CD14-positive monocyte (primary cell): ENCODE results near the gene GIGYF2. TPM values are rescaled to one million over a fixed set of nuclear protein-coding genes. Genes with fewer than 3 reads are reported as not detected.
"Not testable (repeated sequence)": the region's sequence is repeated elsewhere in the genome, so short reads cannot be mapped to it uniquely, and the experiment has no call there.

Experiments
- DNase-seq, 3 donors: peaks; one replicate each; pipeline ENCODE4 v3.0.0-alpha.2; 2011 to 2022
- H2AFZ ChIP-seq: 2 replicates; pipeline ENCODE4 v1.6.0; 2012; ENCODE audit warnings: mild to moderate bottlenecking, low read depth, low read length, inconsistent platforms; ENCODE audit not compliant: insufficient read depth, poor library complexity, severe bottlenecking
- H3K27ac ChIP-seq, 2 donors: 1 replicate in 1 of 2; 2 replicates in 1 of 2; pipeline ENCODE4 v1.5.1; 2012 to 2013; ENCODE audit warnings: low read length in 2 of 2, control low read depth in 1 of 2, inconsistent platforms in 1 of 2, low read depth in 1 of 2, mild to moderate bottlenecking in 1 of 2
- H3K27me3 ChIP-seq, 2 donors: one replicate each; pipeline versions ENCODE4 v1.6.0 to v1.6.1; 2011 to 2013; ENCODE audit warnings: low read length in 2 of 2; ENCODE audit not compliant: control insufficient read depth in 2 of 2, insufficient read depth in 2 of 2
- H3K36me3 ChIP-seq, 2 donors: replicated peaks in 1 of 2; 1 replicate in 1 of 2; 2 replicates in 1 of 2; pipeline versions ENCODE4 v1.5.1 to v1.6.1; 2012 to 2013; ENCODE audit warnings: low read length in 2 of 2, control low read depth in 1 of 2, inconsistent platforms in 1 of 2, mild to moderate bottlenecking in 1 of 2; ENCODE audit not compliant: insufficient read depth in 2 of 2, control insufficient read depth in 1 of 2
- H3K4me1 ChIP-seq, 2 donors: 1 replicate in 1 of 2; 2 replicates in 1 of 2; pipeline versions ENCODE4 v1.5.1 to v1.6.1; 2012 to 2013; ENCODE audit warnings: low read length in 2 of 2, control low read depth in 1 of 2, inconsistent platforms in 1 of 2, mild to moderate bottlenecking in 1 of 2, moderate library complexity in 1 of 2; ENCODE audit not compliant: insufficient read depth in 2 of 2, control insufficient read depth in 1 of 2
- H3K4me2 ChIP-seq: replicated peaks from 2 replicates; pipeline ENCODE3; 2012; ENCODE audit warnings: low read length, moderate library complexity, mild to moderate bottlenecking; ENCODE audit not compliant: poor library complexity, severe bottlenecking; ENCODE audit errors: extremely low read depth
- H3K4me3 ChIP-seq, 3 experiments: fragments of 200-600 bp in 1 of 3; sonication (generic) in 1 of 3; replicated peaks in 1 of 3; 1 replicate in 2 of 3; 2 replicates in 1 of 3; pipeline ENCODE4 v1.5.1; 2011 to 2013; ENCODE audit warnings: low read length in 3 of 3, mild to moderate bottlenecking in 3 of 3, control low read depth in 2 of 3, low read depth in 2 of 3, inconsistent platforms in 1 of 3, moderate library complexity in 1 of 3
- H3K79me2 ChIP-seq: 2 replicates; pipeline ENCODE4 v1.6.0; 2012; ENCODE audit warnings: mild to moderate bottlenecking, control low read depth, inconsistent platforms, low read length, moderate library complexity; ENCODE audit not compliant: insufficient read depth
- H3K9ac ChIP-seq: 2 replicates; pipeline ENCODE4 v1.6.0; 2017; ENCODE audit warnings: low read length, mild to moderate bottlenecking; ENCODE audit not compliant: insufficient read depth, poor library complexity, severe bottlenecking
- H3K9me3 ChIP-seq, 2 donors: replicated peaks in 1 of 2; 1 replicate in 1 of 2; 2 replicates in 1 of 2; pipeline versions ENCODE4 v1.5.1 to v1.6.1; 2012 to 2013; ENCODE audit warnings: low read length in 2 of 2, control low read depth in 1 of 2; ENCODE audit not compliant: control insufficient read depth in 1 of 2, insufficient read depth in 1 of 2
- H4K20me1 ChIP-seq: 2 replicates; pipeline ENCODE4 v1.6.0; 2012; ENCODE audit warnings: mild to moderate bottlenecking, low read length, control low read depth, moderate library complexity; ENCODE audit not compliant: insufficient read depth
- H3K27ac Mint-ChIP-seq, 7 donors: one replicate each; pipeline ENCODE4 v1.8.0; 2020; ENCODE audit warnings: mild to moderate bottlenecking in 7 of 7, mixed read lengths in 7 of 7, moderate library complexity in 6 of 7, inconsistent platforms in 2 of 7
- H3K27me3 Mint-ChIP-seq, 3 donors: one replicate each; pipeline ENCODE4 v1.8.0; 2021 to 2022; ENCODE audit warnings: low read depth in 3 of 3, mild to moderate bottlenecking in 3 of 3, mixed read lengths in 3 of 3, moderate library complexity in 3 of 3, inconsistent platforms in 1 of 3
- H3K36me3 Mint-ChIP-seq, 2 donors: one replicate each; pipeline ENCODE4 v1.8.0; 2020; ENCODE audit warnings: mixed read lengths in 2 of 2, inconsistent platforms in 1 of 2, mild to moderate bottlenecking in 1 of 2
- H3K4me1 Mint-ChIP-seq: one replicate; pipeline ENCODE4 v1.8.0; 2020; ENCODE audit warnings: mild to moderate bottlenecking, mixed read lengths
- H3K4me3 Mint-ChIP-seq, 2 donors: one replicate each; pipeline ENCODE4 v1.8.0; 2020; ENCODE audit warnings: mild to moderate bottlenecking in 2 of 2, mixed read lengths in 2 of 2, moderate library complexity in 1 of 2
- H3K9me3 Mint-ChIP-seq, 7 donors: one replicate each; pipeline ENCODE4 v1.8.0; 2020 to 2022; ENCODE audit warnings: mixed read lengths in 7 of 7, mild to moderate bottlenecking in 6 of 7, moderate library complexity in 6 of 7, inconsistent platforms in 2 of 7
- WGBS: methylation state at CpG from one replicate; pipeline ENCODE4 v1.1.5; 2013; ENCODE audit warnings: missing lambda C conversion rate; ENCODE audit not compliant: insufficient coverage; 5-methylcytosine and 5-hydroxymethylcytosine counted together
- intact Hi-C, 2 donors: fragments of 100-400 bp; cut with micrococcal nuclease; formaldehyde crosslinking; loops; one replicate each; pipeline versions ENCODE4 v1.15.0 to v1.15.1; 2023
- polyA plus RNA-seq, 3 donors: library from polyadenylated mRNA; depleted of rRNA in 1 of 3; unstranded in 2 of 3; stranded (reverse) in 1 of 3; fragments of 300-500 nt in 2 of 3; fragments of >200 nt in 1 of 3; fragmentation: Illumina TruSeq in 2 of 3; gene quantifications; 1 replicate in 2 of 3; 2 replicates in 1 of 3; pipeline ENCODE4 v1.2.3, GENCODE V29; 2012 to 2021
- TF ChIP-seq, protein P1 (sequence below): fragments of 200-600 bp; IDR thresholded peaks from one replicate; pipeline ENCODE4 v1.8.0; 2022; ENCODE audit warnings: antibody characterized with exemption, mild to moderate bottlenecking

Gene GIGYF2
- polyA plus RNA-seq, 3 donors = 7.7 to 20.7 (median 17.3) TPM

GRCh38 chr2:232689152-232689910 is 7.8 kb upstream of the GIGYF2 start:
- Histone ChIP-seq H4K20me1 (no peaks in the 10 kb centered on the region), H3K9me3 (no peaks in the 10 kb centered on the region), H3K27ac (no peak overlapping the region), H3K4me3 (no peak overlapping the region), H3K79me2 (no peaks in the 10 kb centered on the region), H3K27me3 (no peaks in the 10 kb centered on the region), H2AFZ (peak overlapping the region; percentile 36), H3K9ac (no peak overlapping the region), H3K4me2 (no peak overlapping the region), H3K4me1 (no peaks in the 10 kb centered on the region), H3K36me3 (no peaks in the 10 kb centered on the region)
- Mint-ChIP-seq H3K27me3 (peaks cover 2 to 4% (median 3%) of the 10 kb centered on the region in 3 donors), H3K27ac (no peak overlapping the region), H3K4me3 (no peak overlapping the region), H3K4me1 (no peaks in the 10 kb centered on the region), H3K36me3 (no peaks in the 10 kb centered on the region), H3K9me3 (peaks cover 0 to 3% (median 0%) of the 10 kb centered on the region in 7 donors)
- DNase-seq = no peak
- TF ChIP-seq, protein P1, sequence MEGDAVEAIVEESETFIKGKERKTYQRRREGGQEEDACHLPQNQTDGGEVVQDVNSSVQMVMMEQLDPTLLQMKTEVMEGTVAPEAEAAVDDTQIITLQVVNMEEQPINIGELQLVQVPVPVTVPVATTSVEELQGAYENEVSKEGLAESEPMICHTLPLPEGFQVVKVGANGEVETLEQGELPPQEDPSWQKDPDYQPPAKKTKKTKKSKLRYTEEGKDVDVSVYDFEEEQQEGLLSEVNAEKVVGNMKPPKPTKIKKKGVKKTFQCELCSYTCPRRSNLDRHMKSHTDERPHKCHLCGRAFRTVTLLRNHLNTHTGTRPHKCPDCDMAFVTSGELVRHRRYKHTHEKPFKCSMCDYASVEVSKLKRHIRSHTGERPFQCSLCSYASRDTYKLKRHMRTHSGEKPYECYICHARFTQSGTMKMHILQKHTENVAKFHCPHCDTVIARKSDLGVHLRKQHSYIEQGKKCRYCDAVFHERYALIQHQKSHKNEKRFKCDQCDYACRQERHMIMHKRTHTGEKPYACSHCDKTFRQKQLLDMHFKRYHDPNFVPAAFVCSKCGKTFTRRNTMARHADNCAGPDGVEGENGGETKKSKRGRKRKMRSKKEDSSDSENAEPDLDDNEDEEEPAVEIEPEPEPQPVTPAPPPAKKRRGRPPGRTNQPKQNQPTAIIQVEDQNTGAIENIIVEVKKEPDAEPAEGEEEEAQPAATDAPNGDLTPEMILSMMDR = no peak
- WGBS = 100% methylated on average over 1 of the region's 3 CpGs
- intact Hi-C loops = no loop called here

- H4K20me1 ChIP-seq, H3K4me1 Mint-ChIP-seq, H3K79me2 ChIP-seq, H3K9me3 Mint-ChIP-seq, H3K4me3 ChIP-seq, H3K36me3 ChIP-seq, H3K4me2 ChIP-seq, H3K9me3 ChIP-seq, H3K36me3 Mint-ChIP-seq, H3K4me3 Mint-ChIP-seq, H3K9ac ChIP-seq, DNase-seq, H3K27ac ChIP-seq, H3K27me3 ChIP-seq, H3K27me3 Mint-ChIP-seq, H2AFZ ChIP-seq, H3K4me1 ChIP-seq: not testable (repeated sequence)
- intact Hi-C loops = loop anchor here (10.0 kb wide), 2 partner anchors 136 to 1176 kb away; partner anchors contain the start of genes EIF4E2 (in 2 of the 2) and TIGD1 (in 2 of the 2)
- 97% methylated on average over 6 of the region's 13 CpGs for WGBS
- H3K27ac Mint-ChIP-seq = peak overlapping the region in 1 of 7 donors; percentile 68
These were observed 6.0 kb upstream of the GIGYF2 start for GRCh38 chr2:232691117-232691516.
